Bronchial epithelial cell (primary cell): Measurements from ENCODE around the gene PDZRN3. TPM values are rescaled to one million over a fixed set of nuclear protein-coding genes. Genes with fewer than 3 reads are reported as not detected.

ENCODE experiments used
- DNase-seq: peaks from one replicate; pipeline ENCODE4 v3.0.0-alpha.2; 2010; ENCODE audit warnings: low read depth
- FAIRE-seq: peaks from 2 replicates; lab custom pipeline; 2011; peaks lifted over from hg19 to GRCh38; lab: Jason Lieb, UNC
- H3K27me3 ChIP-seq: 2 replicates; pipeline ENCODE4 v1.5.1; 2011; ENCODE audit warnings: low read length; ENCODE audit not compliant: control insufficient read depth, insufficient read depth
- H3K36me3 ChIP-seq: 2 replicates; pipeline ENCODE4 v1.5.1; 2011; ENCODE audit warnings: low read length; ENCODE audit not compliant: control insufficient read depth, insufficient read depth
- H3K4me3 ChIP-seq: 2 replicates; pipeline ENCODE4 v1.5.1; 2011; ENCODE audit warnings: mild to moderate bottlenecking, low read depth, low read length, control low read depth
- CTCF ChIP-seq: IDR thresholded peaks from 2 replicates; pipeline ENCODE4 v1.5.1; 2011; ENCODE audit warnings: mild to moderate bottlenecking, moderate library complexity, low read length, control low read depth, inconsistent platforms; ENCODE audit not compliant: insufficient read depth, severe bottlenecking
- total RNA-seq: library from RNA; depleted of rRNA; stranded (reverse); fragments of >200 nt; gene quantifications from 2 replicates; pipeline ENCODE4 v1.2.1, GENCODE V29; 2014

Gene PDZRN3
- total RNA-seq, 1 donor from 2014 or later: 0.79 TPM

DNA sequence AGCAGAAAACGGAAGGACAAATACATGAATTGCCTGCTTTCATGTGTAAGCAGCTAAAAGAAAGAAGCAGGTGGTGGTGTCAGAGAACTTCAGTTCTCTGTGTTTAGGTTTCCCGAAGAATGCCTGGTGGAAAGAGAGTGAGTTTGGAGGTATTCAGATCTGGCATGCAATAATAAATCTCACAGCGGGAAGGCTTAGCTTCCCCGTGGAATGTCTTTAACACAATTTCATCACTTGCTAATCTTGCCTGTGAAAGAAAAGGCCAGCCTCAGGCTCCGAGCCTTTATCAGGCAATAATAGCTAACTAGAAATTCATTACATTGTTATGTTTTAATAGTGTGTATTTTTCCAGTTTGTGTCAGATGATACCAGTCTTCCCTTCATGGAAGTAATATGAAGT, 220.3 kb downstream of the PDZRN3 start:
- DNase-seq (no peak), FAIRE-seq (no peak)
- Histone ChIP-seq H3K27me3 (no peaks in the 10 kb centered on the region), H3K4me3 (no peak overlapping the region), H3K36me3 (no peaks in the 10 kb centered on the region)
- TF ChIP-seq CTCF: no peak

- Histone ChIP-seq H3K27me3 (no peaks in the 10 kb centered on the region), H3K4me3 (no peak overlapping the region), H3K36me3 (no peaks in the 10 kb centered on the region)
- no peak for DNase-seq
- no peak for TF ChIP-seq CTCF
- no peak for FAIRE-seq
These were observed 221.3 kb downstream of the PDZRN3 start for GRCh38 chr3:73403444-73403843.

GRCh38 chr3:73401616-73402279, 223.0 kb downstream of the PDZRN3 start:
- DNase-seq (no peak), FAIRE-seq (no peak)
- no peaks in the 10 kb centered on the region for H3K27me3 ChIP-seq
- no peaks in the 10 kb centered on the region for H3K36me3 ChIP-seq
- no peak overlapping the region for H3K4me3 ChIP-seq
- no peak for TF ChIP-seq CTCF

DNA sequence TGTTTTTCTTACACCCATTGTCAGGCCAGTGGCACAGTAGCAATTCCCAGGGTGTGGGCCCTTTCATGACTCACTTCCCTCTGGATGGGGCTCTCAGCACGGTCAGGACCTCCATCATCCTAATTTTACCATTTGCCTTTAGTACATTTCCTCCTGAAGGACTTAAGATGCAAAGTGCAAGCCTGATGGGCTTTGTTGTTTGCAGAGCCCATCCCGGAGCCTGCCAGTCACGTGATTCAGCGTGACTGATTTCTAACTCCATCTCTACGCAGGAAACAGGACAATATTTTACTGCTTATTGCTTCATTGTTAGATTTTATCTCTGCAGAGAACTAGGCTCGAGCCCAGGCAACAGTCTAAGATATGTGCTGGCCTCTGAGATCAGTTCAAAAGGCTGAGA, 223.7 kb downstream of the PDZRN3 start:
- no peaks in the 10 kb centered on the region for H3K36me3 ChIP-seq
- H3K27me3 ChIP-seq: no peaks in the 10 kb centered on the region
- FAIRE-seq: no peak
- TF ChIP-seq CTCF: no peak
- no peak for DNase-seq
- no peak overlapping the region for H3K4me3 ChIP-seq

DNA sequence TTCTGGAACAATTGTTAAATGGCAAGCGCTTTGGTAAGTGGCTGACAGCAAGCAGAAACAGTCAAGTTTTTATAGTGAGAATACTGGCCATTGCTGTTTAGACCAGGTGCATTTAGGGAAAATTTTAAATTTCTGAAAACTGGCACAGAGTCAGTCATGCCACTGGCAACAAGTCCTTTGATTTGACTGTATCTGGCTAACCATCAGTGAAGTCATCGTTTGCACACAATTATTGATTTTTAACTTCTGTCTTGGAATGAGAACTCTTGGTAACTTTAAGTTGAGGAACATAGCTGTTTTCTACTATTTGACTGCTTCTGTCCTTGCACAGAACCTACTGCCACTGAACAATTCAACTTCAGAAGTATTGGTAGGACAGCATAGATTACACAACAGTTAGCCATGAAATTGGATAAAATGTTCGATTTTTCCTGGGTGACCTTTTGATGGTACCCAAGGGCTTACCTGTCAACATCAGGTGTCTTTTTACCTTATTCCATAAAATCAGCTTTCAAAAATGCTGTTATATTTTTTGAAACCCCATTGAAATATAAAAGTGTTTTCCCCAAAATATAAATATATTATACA, 225.0 kb downstream of the PDZRN3 start:
- Histone ChIP-seq H3K4me3 (no peak overlapping the region), H3K27me3 (no peaks in the 10 kb centered on the region), H3K36me3 (no peaks in the 10 kb centered on the region)
- FAIRE-seq (no peak), DNase-seq (no peak)
- TF ChIP-seq CTCF: no peak

DNA sequence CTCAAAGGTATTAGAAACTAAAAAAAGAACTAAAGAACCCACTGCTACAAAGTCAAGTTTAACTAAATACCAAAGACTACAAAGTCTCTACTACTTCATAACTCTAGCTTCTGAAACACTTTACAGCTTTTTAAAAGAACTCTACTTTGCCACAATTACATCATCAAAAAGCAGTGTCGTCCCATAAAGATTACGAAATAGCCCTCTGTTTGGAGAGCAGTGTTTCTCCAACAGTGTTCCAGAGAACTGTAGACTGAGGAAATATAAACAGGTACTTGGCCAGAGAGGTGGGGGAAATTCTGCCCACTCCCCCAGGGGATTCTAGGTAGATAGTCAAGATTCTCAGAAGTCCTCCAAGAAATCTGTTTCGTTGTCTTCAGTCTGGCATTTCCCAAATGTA, 225.6 kb downstream of the PDZRN3 start:
- H3K27me3 ChIP-seq: no peaks in the 10 kb centered on the region
- H3K4me3 ChIP-seq: no peak overlapping the region
- no peaks in the 10 kb centered on the region for H3K36me3 ChIP-seq
- no peak for FAIRE-seq
- no peak for DNase-seq
- TF ChIP-seq CTCF: no peak
